ENCODE measurements around the gene KLHL17. TPM values are rescaled to one million over a fixed set of nuclear protein-coding genes. Genes with fewer than 3 reads are reported as not detected.
"Not testable (repeated sequence)": the region's sequence is repeated elsewhere in the genome, so short reads cannot be mapped to it uniquely, and the experiment has no call there.

Gene KLHL17
- total RNA-seq, 2 experiments from 2014 or later: 35.3 to 35.4 TPM

DNA sequence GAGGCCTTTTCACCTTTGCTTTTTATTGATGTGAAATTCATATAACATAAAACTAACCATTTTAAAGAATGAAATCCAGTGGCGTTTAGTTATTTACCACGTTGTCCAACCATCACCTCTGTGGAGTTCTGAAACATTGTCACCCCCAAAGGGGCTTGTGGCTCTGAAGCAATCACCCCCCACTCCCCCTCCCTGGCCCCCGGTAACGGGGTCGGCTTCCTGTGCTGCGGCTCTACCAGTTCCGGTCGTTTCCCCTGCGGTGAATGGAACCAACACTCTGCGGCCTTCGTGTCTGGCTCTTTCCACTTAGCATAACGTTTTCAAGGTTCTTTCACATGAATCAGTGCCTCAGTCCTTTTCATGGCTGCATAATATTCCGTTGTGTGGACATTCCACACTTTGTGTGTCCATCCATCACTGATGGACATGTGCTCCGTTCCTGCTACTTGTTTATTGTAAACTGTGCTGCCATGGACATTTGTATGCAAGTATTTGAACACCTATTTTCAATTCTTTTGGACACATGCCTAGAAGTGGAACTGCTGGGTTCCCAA lies 51.1 kb downstream of the KLHL17 start:
- Mint-ChIP-seq H3K4me3 (no peak overlapping the region), H3K27ac (peak overlapping the region; percentile 42), H3K4me1 (peaks cover 19% of the 10 kb centered on the region), H3K9me3 (no peaks in the 10 kb centered on the region), H3K27me3 (no peaks in the 10 kb centered on the region), H3K36me3 (peaks cover 21% of the 10 kb centered on the region)
- POLR2A ChIA-PET: interaction anchor here (1.2 kb wide), 1 partner anchor 364 kb away, joined by 3 read pairs; the partner anchor contains the start of gene AURKAIP1
- ATAC-seq (ENCODE audit: low read depth): no peak
- no peak for DNase-seq

DNA sequence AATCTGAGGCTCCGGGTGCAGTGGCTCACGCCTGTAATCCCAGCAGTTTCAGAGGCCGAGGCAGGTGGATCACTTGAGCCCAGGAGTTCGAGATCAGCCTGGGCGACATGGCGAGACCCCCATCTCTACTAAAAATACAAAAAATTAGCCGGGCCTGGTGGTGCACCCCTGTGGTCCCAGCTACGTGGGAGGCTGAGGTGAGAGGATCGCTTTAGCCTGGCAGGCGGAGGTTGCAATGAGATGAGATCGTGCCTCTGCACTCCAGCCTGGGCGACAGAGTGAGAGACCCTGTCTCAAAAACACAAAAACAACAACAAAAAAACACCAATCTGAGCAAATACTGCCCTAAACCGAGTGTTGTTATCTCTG lies 52.3 kb downstream of the KLHL17 start:
- H3K4me3 Mint-ChIP-seq: peak overlapping the region; percentile 87
- not testable (repeated sequence) for H3K9me3 Mint-ChIP-seq, H3K27me3 Mint-ChIP-seq, DNase-seq
- H3K27ac Mint-ChIP-seq: peak overlapping the region; percentile 95
- peaks cover 30% of the 10 kb centered on the region for H3K36me3 Mint-ChIP-seq
- peaks cover 24% of the 10 kb centered on the region for H3K4me1 Mint-ChIP-seq
- POLR2A ChIA-PET: interaction anchor here (0.7 to 3.5 kb wide), 14 partner anchors 7 to 1818 kb away, joined by 3 to 28 read pairs (median 6); partner anchors contain the start of genes AURKAIP1 and UBE2J2
- ATAC-seq (ENCODE audit: low read depth): peak; percentile 5

DNA sequence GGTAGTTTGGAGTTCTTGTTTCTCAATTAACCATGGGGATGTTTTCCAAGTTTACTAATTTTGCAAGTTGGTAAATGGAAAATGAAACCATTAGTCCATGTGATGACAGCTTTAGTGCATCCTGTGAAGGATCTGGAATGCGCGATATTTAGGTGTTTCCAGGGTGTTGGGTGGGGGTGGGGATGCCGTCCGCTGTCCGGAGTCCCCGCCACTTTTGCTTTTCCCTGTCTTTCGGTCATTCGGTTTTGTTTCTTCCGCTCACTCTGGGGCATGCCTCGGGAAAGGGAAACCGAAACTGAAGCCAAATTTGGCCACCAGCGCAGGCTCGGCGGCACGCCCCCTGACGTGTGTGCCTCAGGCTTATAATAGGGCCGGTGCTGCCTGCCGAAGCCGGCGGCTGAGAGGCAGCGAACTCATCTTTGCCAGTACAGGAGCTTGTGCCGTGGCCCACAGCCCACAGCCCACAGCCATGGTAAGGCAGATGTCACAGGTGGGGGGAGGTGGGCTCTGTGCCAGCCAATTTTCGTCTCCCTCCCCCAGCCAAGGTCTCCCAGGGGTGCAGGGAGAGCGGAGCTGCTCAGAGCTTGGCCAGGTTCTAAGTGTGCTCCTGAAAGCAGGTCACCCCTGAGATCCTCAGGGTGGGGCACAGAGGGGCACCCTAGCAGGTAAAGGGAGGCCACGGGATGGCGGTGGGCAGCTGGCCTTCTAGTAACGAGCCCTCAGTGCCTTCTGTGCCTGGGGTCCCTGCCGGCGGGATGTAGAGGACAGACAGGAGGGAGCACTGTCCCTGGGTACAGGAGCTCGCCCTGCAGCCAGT lies 52.9 kb downstream of the KLHL17 start, which contains the start of gene ISG15:
Gene ISG15 (plus strand): TSS at position 393 of the 817 bp plus-strand sequence. CDS start 77 bp downstream, at position 470.
- POLR2A ChIA-PET: interaction anchor here (0.6 to 3.5 kb wide), 21 partner anchors 8 to 1817 kb away, joined by 3 to 28 read pairs (median 4); partner anchors contain the start of gene UBE2J2

DNA sequence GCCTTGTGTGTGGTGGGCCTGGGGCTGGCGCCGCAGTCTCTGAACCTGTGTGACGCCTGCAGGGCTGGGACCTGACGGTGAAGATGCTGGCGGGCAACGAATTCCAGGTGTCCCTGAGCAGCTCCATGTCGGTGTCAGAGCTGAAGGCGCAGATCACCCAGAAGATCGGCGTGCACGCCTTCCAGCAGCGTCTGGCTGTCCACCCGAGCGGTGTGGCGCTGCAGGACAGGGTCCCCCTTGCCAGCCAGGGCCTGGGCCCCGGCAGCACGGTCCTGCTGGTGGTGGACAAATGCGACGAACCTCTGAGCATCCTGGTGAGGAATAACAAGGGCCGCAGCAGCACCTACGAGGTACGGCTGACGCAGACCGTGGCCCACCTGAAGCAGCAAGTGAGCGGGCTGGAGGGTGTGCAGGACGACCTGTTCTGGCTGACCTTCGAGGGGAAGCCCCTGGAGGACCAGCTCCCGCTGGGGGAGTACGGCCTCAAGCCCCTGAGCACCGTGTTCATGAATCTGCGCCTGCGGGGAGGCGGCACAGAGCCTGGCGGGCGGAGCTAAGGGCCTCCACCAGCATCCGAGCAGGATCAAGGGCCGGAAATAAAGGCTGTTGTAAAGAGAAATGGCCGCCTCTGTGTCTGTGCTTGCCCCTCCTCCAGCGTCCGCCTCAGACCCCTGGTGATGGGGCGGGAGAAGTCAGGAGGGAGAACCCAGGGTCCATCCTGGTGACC lies 53.7 kb downstream of the KLHL17 start:
- H3K4me1 Mint-ChIP-seq: peaks cover 24% of the 10 kb centered on the region
- DNase-seq (peak; percentile 54), ATAC-seq (ENCODE audit: low read depth) (no peak)
- peak overlapping the region; percentile 87 for H3K4me3 Mint-ChIP-seq
- H3K36me3 Mint-ChIP-seq: peaks cover 30% of the 10 kb centered on the region
- POLR2A ChIA-PET: interaction anchor here (0.6 to 3.5 kb wide), 21 partner anchors 8 to 334 kb away, joined by 3 to 28 read pairs (median 4); partner anchors contain the start of gene UBE2J2
- H3K9me3 Mint-ChIP-seq: no peaks in the 10 kb centered on the region
- H3K27me3 Mint-ChIP-seq: no peaks in the 10 kb centered on the region
- H3K27ac Mint-ChIP-seq: peak overlapping the region; percentile 95

More for the DNA sequence above, 52.9 kb downstream of the KLHL17 start, which contains the start of gene ISG15:
- Mint-ChIP-seq H3K36me3 (peaks cover 30% of the 10 kb centered on the region), H3K27me3 (no peaks in the 10 kb centered on the region), H3K9me3 (no peaks in the 10 kb centered on the region), H3K27ac (peak within 1 kb of the TSS; percentile 95), H3K4me1 (peaks cover 24% of the 10 kb centered on the region), H3K4me3 (peak within 1 kb of the TSS; percentile 87)
- DNase-seq: peak; percentile 91
- ATAC-seq (ENCODE audit: low read depth): peak; percentile 90

DNA sequence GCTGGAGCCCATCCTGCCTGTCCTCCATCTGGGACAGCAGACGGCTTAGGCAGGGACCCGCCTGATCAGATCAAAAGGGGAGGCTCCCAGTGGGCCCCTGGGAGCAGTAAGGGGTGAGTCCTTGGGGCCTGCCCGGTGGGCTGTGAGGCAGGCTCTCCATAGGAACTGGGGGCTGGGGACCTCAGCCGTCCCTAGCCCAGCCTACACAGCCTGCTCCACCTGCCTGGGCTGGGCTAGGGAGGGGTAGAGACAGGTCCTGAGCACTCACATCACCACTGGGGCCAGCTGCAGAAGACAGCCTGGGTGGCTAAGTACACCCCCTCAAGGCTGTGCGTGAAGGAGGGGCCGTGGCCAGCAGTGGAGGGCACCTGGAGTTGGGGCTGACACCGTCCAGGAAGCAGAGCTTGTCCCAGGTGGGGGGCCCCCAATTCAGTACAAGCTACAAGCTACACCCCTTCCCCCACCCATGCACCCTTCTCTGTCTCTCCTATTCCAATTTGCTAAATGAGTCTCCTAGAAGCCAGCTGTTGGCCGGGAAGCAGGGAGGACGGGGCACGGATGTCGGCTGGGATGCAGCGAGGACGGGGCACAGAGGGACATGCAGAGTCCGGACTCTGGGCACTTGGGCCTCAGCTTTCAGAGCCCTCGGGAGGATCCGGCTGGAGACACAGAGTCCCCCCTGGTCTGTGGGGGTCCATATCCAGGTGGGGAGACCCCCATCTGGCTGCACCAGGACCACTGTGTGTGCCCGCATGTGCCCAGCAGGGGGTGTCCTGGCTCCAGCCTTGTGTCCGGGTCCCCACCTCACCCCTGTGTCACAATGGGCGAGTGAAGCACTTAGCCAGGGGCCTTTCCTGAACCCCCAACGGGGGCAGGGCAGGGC lies 54.7 kb downstream of the KLHL17 start:
- POLR2A ChIA-PET: interaction anchor here (1.1 to 3.5 kb wide), 8 partner anchors 10 to 236 kb away, joined by 3 to 28 read pairs (median 4); no protein-coding TSS in a partner anchor
- H3K9me3 Mint-ChIP-seq: no peaks in the 10 kb centered on the region
- DNase-seq (peak; percentile 54), ATAC-seq (ENCODE audit: low read depth) (no peak)
- peak overlapping the region; percentile 95 for H3K27ac Mint-ChIP-seq
- peak overlapping the region; percentile 87 for H3K4me3 Mint-ChIP-seq
- H3K36me3 Mint-ChIP-seq: peaks cover 30% of the 10 kb centered on the region
- H3K4me1 Mint-ChIP-seq: peaks cover 24% of the 10 kb centered on the region
- H3K27me3 Mint-ChIP-seq: no peaks in the 10 kb centered on the region

Other genes starting within 250 kb of the KLHL17 start
- under 1 TPM in 1 of 2 experiments, not detected in 1; 0.22 TPM for gene SAMD11, start 36.7 kb upstream of the KLHL17 start, total RNA-seq
- gene NOC2L, start 1.3 kb upstream of the KLHL17 start, total RNA-seq: 10 to 100 TPM; 63.0 to 63.4 TPM
- gene PLEKHN1, start 5.9 kb downstream of the KLHL17 start, total RNA-seq: 1 to 10 TPM; 3.0 to 4.8 TPM
- gene PERM1, start 21.5 kb downstream of the KLHL17 start, total RNA-seq: not detected
- gene HES4, start 39.5 kb downstream of the KLHL17 start, total RNA-seq: 1 to 10 TPM in 1 of 2 experiments, under 1 TPM in 1; 0.60 to 1.1 TPM
- gene ISG15, start 52.9 kb downstream of the KLHL17 start, total RNA-seq: 100 to 1,000 TPM; 425 to 457 TPM
- gene AGRN, start 59.5 kb downstream of the KLHL17 start, total RNA-seq: 10 to 100 TPM; 18.8 to 19.3 TPM
- not detected for gene RNF223, start 113.7 kb downstream of the KLHL17 start, total RNA-seq
- gene C1orf159, start 155.5 kb downstream of the KLHL17 start, total RNA-seq: 10 to 100 TPM; 22.7 to 23.0 TPM
- gene TTLL10, start 213.3 kb downstream of the KLHL17 start, total RNA-seq: not detected
- gene TNFRSF18, start 246.0 kb downstream of the KLHL17 start, total RNA-seq: 10 to 100 TPM; 11.4 to 15.0 TPM